GM21528 (cell line): ENCODE measurements around the gene TWNK.
"Not testable (repeated sequence)": the region's sequence is repeated elsewhere in the genome, so short reads cannot be mapped to it uniquely, and the experiment has no call there.

Experiments
- ATAC-seq: cut with Tn5 transposase; IDR thresholded peaks from one replicate; pipeline ENCODE4 v1.9.1; 2021; ENCODE audit warnings: mild to moderate bottlenecking, moderate library complexity; ENCODE audit not compliant: unreplicated experiment, low FRiP score

TWNK gene

DNA sequence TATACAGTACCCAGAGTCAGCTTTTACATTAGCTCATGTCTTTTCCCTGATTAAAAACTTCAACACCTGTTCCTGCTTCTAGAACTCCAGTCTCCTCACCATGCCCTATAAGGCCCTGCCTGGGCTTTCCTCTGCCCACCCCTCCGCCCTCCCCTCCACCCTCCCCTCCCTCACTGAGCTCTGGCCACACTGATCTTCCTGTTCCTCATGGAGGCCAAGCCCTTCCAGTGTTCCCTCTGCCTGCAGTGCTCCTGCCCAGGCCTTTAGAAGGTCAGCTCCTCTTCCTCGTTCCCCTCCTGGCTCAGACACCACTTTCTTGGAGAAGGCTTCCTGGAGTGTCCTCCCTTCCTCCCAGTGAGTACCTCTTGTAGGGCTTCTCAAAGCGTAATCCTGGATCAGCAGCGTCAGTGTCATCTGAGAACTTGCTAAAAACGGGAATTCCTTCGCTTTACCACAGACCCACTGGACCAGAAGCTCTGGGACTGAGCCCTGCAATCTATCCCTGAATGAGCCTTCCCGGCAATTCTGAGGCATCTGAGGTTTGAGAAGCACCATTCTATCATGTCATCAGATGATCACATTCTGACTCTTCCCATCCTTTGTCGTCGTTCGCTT lies 39.9 kb downstream of the TWNK start:
- no peak for ATAC-seq

DNA sequence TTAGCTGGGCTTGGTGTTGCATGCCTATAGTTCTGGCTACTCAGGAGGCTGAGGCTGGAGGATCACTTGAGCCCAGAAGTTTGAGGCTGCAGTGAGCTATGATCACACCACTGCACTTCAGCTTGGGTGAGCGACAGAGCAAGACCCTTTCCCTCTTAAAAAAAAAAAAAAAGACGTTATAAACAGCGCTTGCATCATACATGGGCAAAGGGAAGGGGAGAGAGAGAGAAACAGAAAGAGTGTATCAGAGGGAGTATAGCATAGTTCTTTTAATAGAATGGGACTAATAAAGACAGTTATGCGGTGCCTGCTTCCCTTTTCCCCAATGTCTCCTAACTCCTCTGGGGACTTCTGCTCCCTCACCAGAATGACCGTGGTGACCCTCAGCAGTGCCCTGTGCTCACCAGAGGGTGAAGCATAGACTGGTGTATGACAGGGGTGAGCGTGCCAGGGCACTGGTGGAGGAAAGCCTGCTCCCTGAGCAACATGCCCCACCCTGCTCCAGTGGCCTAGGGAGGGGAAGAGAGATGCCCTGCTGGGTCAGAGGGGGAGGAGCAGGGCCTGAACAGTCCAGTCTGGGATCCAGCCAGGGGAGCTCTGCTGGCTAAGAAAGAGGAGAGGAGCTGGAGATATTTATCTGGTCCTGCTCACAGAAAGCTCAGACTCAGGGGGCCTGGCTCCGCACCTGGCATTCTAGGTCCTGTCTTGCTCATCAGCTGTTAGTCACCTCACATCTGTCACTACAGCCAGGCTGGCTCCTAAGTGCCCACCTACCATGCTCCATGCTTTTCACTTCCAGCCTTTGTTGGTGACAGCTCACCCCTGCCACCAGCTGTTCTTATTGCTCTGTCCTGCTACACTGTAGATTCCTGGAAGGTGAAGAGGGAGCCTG lies 41.3 kb downstream of the TWNK start:
- ATAC-seq: no peak

DNA sequence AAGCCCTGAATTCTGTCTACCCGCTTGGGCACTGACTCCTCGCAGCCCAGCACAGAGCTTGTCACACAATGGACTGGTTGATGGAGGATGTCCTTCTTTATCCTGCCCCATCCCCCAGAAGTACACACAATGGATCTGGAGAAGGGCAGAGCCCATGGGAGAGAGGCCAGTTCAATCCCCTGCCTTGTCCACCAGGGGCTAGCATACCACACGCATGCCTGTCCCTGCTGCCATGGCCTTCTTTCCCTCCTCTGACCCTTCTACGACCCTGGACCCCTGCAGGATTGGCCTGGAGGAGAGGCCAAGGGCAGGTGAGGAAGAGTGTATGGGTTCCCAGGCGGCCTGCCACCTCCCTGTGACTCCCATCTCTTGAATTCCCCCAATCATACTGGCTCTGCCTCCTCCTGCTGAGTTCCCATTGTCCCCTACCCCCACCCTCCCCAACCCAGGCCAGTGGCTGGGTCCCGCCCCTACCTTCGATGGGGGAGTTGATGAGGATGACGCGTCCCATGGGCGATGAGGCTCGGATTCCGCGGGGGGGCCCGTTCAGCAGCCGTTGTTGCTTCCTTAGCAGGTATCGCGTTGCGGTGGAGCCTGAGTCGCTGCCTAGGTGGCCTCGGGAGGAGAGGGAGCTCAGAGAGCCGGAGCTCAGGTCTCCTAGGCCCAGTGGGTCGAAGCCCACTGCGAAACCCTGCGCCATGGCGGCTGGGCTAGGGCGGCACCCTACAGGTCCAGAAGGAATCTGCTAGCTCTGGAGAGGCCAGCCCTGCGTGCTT lies 42.4 kb downstream of the TWNK start:
- ATAC-seq: no peak

DNA sequence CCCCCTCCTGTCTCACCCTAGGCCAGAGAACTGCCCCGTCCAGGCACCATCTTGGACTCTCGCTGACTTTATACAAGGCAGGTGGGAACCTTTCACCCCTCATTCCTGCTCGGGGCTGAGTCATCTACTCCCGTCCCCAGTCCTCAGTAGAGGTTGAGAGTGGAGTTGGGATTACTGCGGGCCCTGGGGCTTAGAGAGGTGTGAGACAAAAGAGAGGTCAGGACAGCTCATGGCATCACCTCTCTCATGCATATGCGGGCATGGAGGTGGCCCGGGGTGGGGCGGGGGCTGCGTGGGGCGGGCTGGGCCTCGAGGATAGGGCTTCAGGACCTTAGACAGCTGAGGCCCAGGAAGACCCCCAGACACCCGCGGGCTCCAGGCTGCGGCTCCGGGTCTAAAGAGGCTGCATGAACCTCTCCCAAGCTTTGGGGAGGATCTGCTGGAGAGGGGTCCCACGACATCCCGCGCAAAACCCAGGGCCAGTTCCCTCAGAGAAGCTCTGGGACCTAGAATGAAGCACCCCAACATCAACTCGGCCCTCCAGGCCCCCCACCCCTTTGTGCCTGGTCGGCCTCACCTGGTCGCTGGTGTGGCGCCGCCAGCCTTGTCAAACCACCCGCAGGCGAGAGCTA lies 43.3 kb downstream of the TWNK start:
- ATAC-seq: no peak

DNA sequence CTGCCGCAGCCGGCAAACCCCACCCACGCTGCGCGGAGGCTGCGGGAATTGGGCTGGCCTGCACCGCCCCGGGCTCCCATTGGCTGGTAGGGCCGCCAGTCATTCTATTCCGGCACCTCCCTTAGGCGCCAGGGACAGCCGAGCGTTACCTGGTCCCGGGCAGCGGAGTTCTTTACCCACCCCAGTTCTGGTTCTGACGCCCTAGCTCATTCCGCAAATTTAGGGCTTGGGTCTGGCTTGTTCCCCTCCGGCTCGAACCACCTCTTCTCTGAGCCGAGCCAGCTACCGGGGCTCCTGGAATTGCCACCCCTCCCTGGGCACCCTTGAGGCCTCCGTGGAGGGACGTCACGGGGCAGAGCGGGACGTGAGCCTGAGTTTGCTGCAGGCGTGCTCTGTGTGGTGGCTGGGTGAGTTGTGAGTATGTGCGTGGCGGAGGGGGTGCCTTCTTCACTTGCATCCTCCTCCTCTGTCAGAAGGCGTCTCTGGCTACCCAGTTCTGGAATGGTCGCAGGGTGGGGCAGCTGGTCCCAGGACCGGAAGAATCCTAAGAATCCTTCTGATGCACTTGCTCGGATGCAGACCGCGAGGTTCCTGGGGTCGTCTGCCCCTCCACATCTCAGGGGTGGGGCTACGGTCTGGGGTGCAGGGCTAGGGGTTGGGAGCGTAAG lies 43.9 kb downstream of the TWNK start, which contains the start of the genes PDZD7 and SFXN3:
Gene PDZD7 (minus strand): TSS at position 2 of the 668 bp plus-strand sequence. CDS start 910 bp downstream, outside the sequence.
Gene SFXN3 (plus strand): TSS at position 107 of the 668 bp plus-strand sequence. CDS start 3,461 bp downstream, outside the sequence.
- peak; percentile 86 for ATAC-seq

DNA sequence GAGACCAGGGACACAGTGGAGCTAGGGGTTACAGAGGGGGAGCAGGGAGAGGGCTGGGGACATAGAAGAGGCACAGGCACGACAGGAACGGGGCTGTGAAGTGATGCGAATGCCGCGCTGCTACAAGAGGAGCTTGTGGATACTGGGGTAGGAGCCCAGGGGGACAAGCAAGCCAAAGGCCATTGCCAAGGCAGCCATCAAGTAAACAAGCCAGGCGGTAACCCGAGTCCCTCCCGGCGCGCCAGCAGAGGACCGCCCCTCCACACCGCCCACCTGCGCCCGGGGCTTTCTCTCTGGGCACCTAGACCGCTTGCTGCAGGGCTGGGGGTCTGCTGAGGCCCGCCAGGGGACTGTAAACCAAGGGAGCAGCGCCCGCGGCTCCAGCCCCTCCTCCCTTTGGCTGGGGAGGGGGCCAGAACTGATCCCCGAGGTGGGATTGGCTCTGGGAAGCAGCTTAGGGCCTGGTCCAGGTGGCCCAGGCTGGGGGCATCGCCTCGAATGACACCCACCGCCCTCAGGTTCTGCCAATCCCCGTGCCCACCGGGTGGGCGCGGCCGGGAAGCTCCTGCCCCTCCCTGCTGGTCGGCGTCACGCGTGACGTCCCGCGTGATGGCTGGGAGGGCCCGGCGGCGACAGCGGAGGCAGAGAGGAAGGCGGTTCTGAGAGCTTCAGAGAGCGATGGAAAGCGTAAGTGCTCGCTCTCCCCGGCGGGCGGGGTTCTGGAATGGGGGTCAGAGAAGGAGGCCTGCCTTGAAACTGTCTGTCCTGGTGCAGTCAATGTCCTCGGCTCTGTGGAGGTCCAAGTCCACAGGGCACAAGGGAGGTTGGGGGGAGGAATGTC lies 44.7 kb downstream of the TWNK start:
- ATAC-seq: no peak

DNA sequence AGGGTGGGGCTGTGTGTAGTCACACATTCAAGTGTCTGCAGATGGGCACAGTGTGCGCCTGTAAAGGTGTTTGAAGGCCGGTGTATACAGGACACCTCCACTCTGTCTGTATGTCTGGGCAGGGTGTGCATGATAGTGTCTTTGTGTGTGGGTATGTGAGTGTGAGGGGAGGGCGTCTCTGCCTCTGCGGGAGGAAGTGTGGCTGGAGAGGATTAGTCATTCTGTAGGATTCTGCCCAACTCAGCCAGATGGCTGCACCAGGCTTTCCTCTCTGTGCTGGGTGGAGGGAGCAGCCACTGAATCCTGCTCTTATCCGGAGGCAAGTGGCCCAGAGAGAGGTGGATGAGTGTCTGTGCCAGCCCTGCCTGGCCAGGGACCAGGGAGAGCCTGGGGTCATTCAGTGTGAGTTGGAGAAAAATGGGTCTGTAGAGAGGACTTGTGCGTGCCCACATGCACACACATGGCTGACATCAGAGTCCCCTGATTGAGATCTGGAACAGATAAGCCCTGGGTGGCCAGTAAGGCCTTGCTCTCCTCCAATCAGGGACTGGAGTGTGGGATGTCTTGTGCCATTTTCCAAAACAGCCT lies 45.4 kb downstream of the TWNK start:
- no peak for ATAC-seq

DNA sequence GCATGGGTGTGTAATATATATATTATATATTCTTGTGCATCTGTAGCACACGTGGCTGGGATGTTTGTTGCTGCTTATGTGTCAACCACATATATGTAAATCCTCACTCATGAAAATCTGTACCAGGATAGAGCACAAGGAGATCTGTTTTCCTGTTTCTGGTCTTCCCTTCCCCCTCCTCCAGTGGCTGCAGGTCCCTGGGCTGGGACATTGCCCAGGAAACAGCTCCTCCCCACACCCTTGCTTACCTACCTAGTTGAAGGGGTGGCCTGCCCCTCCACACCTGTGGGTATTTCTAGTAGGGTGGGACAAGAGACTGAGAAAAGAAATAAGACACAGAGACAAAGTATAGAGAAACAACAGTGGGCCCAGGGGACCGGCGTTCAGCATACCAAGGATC lies 45.9 kb downstream of the TWNK start:
- ATAC-seq: no peak

DNA sequence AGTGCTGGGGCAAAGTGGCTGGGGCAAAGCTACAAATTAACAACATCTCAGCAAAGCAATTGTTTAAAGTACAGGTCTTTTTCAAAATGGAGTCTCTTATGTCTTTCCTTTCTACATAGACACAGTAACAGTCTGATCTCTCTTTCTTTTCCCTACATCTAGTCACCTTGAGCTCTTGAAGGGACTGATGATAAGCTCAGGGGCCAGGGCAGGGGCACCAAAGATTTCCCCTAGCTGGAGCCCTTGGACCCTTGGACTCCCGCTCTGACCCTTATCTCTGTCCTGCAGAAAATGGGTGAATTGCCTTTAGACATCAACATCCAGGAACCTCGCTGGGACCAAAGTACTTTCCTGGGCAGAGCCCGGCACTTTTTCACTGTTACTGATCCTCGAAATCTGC lies 47.1 kb downstream of the TWNK start:
- not testable (repeated sequence) for ATAC-seq

DNA sequence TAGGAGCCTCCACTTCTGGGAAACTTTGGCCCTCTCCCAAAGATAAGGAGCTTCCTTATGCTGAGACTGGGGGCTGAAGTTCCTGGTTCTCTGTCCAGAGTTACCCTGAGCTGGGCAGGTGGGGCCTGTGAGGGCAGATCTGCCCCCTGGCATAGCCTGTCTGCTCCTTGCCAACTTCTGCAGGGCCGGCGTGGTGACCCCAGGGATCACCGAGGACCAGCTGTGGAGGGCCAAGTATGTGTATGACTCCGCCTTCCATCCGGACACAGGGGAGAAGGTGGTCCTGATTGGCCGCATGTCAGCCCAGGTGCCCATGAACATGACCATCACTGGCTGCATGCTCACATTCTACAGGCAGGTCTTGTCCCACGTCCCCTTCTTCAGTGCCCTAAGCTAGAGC lies 48.0 kb downstream of the TWNK start:
- ATAC-seq: no peak

DNA sequence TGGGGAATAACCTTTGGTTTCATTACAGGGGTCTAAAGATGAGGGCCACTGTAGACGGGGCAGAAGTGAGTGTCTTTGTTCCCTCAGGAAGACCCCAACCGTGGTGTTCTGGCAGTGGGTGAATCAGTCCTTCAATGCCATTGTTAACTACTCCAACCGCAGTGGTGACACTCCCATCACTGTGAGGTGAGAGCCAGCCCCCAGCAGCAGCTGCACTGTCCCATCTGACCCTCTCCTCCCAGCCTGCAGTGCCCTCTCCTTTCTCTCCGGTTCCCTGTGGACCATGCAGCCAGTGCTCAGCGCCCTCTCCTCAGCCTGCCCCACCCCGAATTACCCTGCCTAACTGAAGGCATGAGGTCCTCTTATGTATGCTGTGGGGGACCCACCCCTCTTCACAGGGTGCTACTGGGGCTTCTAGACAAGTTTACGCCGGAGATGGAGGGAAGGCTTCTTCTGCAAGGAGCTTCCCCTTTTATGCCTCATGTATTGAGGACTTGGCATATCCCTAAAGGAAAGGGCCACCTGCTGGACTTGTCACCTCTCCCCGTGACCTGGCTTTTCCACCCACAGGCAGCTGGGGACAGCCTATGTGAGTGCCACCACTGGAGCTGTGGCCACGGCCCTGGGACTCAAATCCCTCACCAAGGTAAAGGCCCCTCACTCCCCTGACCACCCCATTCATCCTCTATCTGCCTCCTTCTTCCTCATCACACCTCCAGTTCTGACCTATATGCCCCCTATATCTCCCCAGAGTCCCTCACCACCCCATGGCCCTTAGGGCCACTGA lies 48.8 kb downstream of the TWNK start:
- no peak for ATAC-seq

DNA sequence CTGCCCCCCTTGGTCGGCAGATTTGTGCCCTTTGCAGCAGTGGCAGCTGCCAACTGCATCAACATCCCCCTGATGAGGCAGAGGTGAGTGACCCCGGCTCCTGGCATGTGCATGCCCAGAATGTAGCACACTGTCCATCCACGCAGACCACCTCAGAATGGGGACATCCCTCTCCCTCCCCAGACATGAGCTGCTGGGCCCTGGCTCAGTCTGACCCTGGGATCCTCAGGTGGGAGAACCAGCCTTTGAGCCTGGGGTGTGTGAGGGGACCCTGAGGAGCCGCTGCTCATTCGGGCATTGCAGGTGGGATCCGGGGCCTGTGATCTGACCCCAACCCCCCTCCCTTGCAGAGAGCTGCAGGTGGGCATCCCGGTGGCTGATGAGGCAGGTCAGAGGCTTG lies 49.4 kb downstream of the TWNK start:
- ATAC-seq: no peak

DNA sequence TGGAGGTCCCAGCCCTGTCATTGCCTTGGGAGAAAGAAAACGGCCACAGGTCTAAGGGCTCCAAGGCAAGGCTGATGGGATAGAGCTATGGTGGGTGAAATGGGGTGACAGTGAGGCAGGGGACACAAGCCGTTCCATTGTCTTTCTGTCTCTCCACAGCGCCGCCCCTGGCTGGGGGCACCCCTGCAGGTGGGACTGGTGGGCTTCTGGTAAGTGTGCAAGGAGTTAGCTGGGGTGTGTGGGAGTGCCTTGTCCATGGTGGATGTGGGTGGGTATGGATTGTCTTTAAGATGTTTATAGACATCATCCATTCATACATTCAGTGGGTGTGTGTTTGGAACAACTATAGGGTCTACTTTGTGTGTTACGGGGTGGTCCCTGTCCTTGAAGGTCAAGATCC lies 51.1 kb downstream of the TWNK start:
- no peak for ATAC-seq

DNA sequence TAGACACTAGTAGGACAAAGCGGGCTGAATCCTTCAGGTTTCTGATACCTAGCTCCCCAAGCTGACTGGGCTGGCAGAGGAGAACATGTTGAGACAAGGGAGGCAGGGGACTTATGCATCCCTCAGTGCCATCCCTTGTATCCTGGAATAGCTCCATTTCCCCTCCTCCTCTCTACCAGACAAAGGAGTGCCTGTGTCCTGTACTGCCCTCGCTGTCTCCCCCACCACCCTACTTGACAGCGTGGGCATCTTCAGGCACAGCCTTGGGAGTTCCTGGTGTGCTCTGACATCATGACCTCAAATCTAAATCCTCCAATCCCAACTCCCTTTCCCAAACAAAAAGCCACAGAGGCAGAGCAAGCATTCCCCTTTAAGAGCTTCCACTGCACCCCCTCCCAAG lies 52.7 kb downstream of the TWNK start:
- ATAC-seq: no peak

DNA sequence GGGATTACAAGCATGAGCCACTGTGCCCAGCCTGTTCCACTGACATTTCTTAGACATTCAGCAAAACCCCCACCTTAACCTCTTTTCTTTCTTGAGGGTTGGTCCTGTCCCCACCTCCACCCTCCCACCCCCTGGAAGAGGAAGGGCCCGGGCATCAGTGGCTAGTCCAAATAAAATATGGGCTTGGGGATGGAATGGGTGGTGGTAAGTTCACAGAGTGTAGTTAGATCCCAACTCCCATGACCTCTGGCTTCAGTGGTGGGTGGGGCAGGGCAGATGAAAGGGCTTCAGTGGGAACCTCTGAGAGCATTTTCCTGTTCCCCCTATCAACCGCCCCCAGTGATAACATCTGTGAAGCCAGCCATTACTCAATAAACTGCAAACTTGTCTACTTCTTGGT lies 53.5 kb downstream of the TWNK start:
- no peak for ATAC-seq

DNA sequence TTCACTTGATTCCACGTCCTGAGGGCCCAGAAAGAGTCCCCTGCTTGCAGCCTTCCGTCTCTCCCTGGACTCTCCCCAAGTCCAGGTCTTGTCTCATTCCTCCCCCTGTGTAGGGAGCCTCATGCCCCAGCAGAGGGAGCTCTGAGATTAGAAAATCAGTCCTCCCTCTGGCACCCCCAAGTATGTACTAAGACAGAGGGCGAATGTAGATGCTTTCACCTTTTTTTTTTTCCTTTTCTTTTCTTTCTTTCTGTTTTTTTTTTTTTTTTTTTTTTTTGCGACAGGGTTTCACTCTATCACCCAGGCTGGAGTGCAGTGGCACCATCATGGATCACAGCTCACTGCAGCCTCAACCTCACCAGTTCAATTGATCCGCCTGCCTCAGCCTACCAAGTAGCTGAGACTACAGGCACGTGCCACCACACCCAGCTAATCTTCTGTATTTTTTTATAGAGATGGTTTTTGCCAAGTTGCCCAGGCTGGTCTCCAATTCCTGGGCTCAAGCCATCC lies 54.0 kb downstream of the TWNK start:
- no peak for ATAC-seq

DNA sequence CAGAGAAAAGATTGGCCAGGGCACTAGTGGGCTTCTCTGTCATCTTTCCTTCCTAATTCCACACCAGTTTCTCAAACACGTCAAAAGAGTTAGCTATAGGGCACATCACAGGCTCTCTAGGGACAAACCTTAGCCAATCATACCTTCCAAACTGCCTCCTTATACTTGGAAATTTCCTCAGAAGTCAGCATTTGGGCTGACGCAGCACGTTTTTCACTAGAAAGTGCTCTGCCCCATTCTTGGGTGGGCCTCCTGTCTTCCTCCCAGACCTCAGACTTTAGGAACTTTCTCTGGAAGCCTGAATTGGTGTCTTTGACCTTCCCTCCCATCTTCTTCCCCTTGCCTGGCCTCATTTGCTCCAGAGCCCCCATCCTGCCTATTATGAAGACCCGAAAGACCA lies 54.8 kb downstream of the TWNK start:
- ATAC-seq: no peak
